Amniotic epithelial cell (primary cell): ENCODE results near the gene EGLN3.
"Not testable (repeated sequence)": the region's sequence is repeated elsewhere in the genome, so short reads cannot be mapped to it uniquely, and the experiment has no call there.

Experiments
- DNase-seq: peaks from one replicate; pipeline ENCODE4 v3.0.0-alpha.2; 2010; ENCODE audit warnings: low read depth

EGLN3 gene

DNA sequence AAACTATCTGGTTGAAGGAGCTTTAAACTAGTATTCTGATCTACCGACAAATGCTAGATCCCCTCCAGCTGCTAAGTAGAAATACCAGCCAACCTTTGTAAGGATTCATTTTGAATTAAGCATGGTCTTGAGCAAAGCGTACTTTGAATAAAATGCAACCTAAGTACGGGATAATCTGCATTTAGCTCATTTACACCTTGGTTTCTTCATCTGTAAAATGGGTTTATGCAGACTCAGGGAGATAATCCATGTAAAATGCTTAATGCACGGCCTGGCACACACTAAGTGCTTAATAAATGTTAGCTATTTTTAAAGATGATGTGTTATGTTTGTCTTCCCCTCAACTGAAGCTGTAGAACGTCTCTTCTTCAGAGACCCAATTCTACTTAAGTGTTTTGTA lies 15.9 kb downstream of the EGLN3 start:
- no peak for DNase-seq

GRCh38 chr14:33934043-33934750 lies 16.7 kb downstream of the EGLN3 start:
- no peak for DNase-seq

- no peak for DNase-seq
Measured at GRCh38 chr14:33933386-33933933, 17.4 kb downstream of the EGLN3 start.

- no peak for DNase-seq
Measured at GRCh38 chr14:33932576-33933345, 18.1 kb downstream of the EGLN3 start.

- DNase-seq: no peak
Measured at GRCh38 chr14:33932033-33932432, 18.8 kb downstream of the EGLN3 start.

DNA sequence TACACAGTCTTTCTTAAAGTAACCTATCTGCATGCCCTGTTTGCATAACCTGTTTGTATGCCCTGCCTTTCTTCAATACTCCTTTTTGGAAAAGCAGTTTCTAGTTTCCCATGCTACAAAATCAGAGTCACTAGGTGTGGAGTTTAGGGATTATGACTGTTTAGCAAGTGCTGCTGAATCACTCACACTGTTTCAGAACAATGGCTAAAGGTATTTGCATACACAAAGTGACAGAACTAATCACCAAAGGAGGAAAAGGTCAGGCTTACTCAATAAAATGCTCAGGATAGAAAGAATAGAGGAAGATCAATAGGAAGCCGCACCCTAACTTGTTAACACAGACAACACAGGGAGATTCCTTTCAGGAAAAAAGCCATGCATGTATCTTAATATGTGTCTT lies 19.4 kb downstream of the EGLN3 start:
- no peak for DNase-seq

GRCh38 chr14:33930439-33930838 lies 20.4 kb downstream of the EGLN3 start:
- no peak for DNase-seq

DNA sequence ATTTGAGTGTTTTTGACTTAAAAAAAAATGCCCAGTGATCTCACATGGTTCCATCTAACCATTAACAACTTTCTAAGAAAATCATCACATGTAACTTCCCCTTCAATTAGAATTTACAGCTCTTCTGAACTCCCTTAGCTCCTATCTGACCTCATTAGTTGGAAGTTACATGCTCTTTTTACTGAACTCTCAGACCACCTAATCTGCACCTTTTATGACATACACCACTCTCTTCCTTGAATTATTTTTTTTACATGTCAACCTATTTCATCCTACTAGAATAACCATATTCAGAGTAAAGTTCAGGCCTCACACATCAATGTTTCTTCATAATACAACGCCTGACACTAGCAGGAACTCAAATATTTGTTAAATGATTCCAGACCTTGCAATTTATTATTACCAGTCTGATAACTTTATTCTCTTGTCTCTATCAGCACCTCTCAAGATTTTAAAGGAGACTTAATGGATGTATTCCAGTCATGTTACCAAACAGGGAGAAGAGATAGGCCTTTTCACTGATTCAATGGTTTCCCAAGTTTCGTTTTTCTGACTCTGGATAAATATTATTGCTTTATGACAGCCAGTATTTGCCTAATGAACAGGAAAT lies 21.0 kb downstream of the EGLN3 start:
- no peak for DNase-seq

DNA sequence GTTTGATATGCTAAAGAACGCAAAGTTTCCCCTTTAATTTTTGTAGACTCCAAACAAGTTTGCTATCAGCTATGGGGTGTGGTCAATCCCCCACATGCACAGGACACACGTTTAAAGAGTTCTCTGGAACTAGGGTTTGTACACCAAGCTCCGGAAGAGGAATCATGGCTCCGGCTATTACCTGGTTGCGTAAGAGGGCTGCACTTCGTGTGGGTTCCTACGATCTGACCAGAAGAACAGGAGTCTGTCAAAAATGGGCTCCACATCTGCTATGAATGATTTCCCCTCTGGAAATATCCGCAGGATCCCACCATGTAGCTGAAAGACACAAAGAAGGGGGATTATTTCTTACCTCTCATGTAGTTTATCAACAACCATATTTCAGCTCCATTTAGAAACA lies 22.0 kb downstream of the EGLN3 start:
- DNase-seq: no peak

DNA sequence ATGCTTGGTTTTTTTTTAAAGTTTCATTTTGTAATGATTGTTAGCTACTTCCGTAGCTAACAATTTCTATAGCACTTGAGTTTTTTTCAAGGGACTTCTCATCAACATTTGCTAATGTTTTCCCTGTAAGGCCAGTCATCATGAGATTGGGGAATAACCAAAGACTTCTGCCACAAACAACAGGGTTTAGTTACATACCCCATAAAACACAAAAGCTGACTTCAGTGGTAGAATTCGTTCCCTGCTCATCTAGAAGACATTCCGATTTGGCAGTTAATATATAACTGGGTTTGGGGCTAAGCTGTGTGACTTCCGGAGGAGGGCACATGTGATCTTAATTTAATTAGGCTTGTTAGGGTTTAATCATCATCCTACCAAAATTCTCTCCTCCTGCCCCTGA lies 22.9 kb downstream of the EGLN3 start:
- no peak for DNase-seq

DNA sequence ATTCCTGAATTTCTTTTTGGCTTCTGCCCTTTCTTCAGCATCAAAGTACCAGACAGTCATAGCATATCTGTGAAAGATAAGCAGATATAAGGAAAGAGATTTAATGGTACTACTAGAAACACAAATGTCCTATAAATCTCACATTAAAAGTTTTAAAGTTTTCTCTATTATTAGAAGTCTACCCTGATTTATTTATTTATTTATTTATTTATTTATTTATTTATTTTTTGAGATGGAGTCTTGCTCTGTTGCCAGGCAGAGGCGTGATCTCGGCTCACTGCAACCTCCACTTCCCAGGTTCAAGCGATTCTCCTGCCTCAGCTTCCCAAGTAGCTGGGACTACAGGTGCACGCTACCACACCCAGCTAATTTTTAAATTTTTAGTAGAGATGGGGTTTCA lies 23.9 kb downstream of the EGLN3 start:
- not testable (repeated sequence) for DNase-seq

GRCh38 chr14:33925946-33926345 lies 24.9 kb downstream of the EGLN3 start:
- DNase-seq: no peak

- no peak for DNase-seq
Measured at GRCh38 chr14:33925235-33925634, 25.6 kb downstream of the EGLN3 start.

GRCh38 chr14:33924566-33925100 lies 26.2 kb downstream of the EGLN3 start:
- no peak for DNase-seq

GRCh38 chr14:33922125-33922524 lies 28.7 kb downstream of the EGLN3 start:
- peak; percentile 9 for DNase-seq

DNA sequence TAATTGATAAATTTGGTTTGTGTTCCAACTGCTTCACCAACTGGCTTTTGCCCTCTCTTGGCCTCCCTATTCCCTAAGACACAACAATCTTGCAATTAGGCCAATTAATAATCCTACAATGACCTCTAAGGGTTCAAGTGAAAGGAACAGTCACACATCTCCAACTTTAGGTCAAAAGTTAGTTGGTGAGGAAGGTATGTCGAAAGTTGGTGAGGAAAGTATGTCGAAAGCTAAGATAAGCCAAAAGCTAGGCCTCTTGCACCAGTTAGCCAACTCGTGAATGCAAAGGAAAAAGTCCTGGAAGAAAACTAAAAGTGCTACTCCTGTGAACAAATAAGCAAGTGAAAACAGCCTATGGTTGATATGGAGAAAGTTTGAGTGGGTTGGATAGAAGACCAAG lies 32.6 kb downstream of the EGLN3 start:
- DNase-seq: peak; percentile 49

- DNase-seq: no peak
Measured at GRCh38 chr14:33917661-33918060, 33.2 kb downstream of the EGLN3 start.

DNA sequence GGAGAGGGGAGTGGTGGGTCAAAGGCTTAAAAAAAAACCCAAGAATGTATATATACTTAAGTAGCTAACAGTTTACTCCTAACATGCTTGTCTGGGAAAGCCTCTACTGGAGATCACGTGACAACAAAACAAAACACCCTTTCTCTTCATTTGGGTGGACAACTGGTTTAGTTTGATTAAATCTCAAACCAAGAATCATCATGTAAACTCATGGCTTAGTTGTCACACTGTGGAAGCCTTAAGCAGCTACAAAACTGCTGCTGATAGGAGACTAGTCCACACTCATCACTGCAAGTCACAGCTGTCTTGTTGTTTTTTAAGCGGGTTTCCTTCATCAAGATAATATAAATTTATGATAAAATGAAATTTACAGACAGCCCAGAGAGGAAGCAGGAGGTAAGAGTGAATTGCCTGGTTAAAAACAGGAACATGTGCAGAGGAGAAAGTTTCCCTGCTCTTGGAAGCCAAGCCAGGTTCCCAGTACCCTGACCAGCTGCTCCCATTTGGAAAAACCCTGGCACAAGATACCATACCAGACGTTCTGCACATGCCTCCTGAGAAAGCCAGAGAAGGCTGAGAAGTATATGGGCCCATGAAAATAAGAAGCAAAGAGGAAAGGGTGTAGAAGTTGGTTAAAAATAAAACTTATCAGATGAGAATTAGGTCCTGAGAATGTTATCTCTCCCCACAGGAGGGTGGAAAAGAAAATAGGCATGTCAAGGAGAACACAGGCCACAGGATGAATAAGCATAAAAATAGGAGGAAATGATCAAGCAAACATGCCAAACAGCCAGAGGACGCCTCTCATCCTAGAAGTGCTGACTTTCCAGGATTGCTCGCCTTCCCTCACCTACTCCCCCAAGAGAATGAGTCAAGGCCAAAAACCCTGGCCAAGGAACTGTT lies 34.0 kb downstream of the EGLN3 start:
- peak; percentile 55 for DNase-seq

- no peak for DNase-seq
Measured at GRCh38 chr14:33915682-33916081, 35.2 kb downstream of the EGLN3 start.

GRCh38 chr14:33914676-33915516 lies 36.0 kb downstream of the EGLN3 start:
- peak; percentile 90 for DNase-seq

GRCh38 chr14:33911046-33911445 lies 39.8 kb downstream of the EGLN3 start:
- no peak for DNase-seq
